GM18505 (cell line): ENCODE data around the gene HLA-DPB1.

Experiments used
- ATAC-seq: cut with Tn5 transposase; IDR thresholded peaks from one replicate; pipeline ENCODE4 v1.9.1; 2021; ENCODE audit not compliant: unreplicated experiment
- POLR2A ChIP-seq: IDR thresholded peaks from 4 replicates; pipeline ENCODE4 v1.6.1; 2011; ENCODE audit warnings: borderline replicate concordance; ENCODE audit not compliant: insufficient read depth, insufficient read length; ENCODE audit errors: extremely low read depth

Gene HLA-DPB1

DNA sequence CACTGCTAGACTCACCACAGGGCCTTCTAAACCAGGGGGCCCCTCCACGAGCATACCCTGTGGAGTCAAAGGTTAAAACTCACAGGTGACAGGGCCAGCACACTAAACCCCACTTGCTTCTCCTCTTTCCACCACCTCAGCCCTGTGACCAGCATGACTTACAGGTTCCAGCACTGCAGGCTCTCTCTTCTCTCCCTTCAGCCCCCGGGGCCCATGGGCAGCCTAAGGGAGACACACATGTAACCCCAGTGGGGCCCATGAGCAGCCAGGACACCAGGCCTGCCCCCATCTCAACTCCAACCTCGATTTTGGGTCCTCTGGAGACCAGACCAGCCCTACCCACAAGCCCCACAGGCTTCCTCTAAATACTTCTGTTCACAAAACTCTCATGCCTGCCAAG, 28.0 kb downstream of the HLA-DPB1 start:
- ATAC-seq, result no peak
- TF ChIP-seq POLR2A, result no peak

DNA sequence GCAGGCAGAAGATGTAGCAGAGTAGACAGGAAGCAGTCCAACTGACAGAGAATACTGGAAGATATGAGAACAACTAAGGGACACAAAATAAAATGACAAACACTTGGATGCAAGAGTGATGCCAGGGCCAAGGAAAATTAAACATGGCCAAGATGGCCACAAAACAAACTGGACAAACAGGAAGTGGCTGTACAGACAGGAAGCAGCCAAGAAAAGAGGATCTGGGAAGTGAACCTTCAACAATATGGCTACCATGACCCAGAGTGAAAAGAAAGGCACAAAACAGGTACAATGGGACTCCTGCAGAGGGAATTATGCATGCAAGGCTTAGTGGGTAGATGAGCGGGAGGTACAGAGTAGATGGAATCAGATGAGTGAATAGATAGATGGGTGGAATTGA, 29.1 kb downstream of the HLA-DPB1 start:
- ATAC-seq, result no peak
- TF ChIP-seq POLR2A, result no peak

GRCh38 chr6:33105386-33105785, 29.6 kb downstream of the HLA-DPB1 start:
- no peak for ATAC-seq
- TF ChIP-seq POLR2A, result no peak

GRCh38 chr6:33105916-33106871, 30.4 kb downstream of the HLA-DPB1 start:
- TF ChIP-seq POLR2A, result no peak
- no peak for ATAC-seq

DNA sequence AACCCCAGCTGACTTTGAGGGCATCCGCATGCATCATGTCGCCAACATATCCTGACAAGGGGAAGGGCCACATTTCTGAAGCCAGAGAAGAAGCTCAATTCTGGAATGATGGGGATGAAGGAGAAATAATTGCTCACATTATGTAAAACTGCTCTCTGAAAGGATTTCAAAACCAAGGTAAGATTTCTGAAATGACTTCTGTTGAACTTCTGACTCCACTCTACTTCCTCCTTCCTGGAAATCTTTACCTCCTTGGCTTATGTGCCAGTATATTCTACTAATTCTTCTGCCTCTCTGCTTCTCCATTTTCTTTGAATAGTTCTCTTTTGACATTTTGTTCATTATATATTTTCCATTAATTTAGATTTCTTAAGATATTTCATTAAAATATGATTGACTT, 31.9 kb downstream of the HLA-DPB1 start:
- no peak for ATAC-seq
- TF ChIP-seq POLR2A, result no peak

GRCh38 chr6:33108307-33108706, 32.5 kb downstream of the HLA-DPB1 start:
- TF ChIP-seq POLR2A, result no peak
- ATAC-seq, result no peak

GRCh38 chr6:33112148-33112547, 36.4 kb downstream of the HLA-DPB1 start:
- TF ChIP-seq POLR2A, result no peak
- peak; percentile 46 for ATAC-seq

DNA sequence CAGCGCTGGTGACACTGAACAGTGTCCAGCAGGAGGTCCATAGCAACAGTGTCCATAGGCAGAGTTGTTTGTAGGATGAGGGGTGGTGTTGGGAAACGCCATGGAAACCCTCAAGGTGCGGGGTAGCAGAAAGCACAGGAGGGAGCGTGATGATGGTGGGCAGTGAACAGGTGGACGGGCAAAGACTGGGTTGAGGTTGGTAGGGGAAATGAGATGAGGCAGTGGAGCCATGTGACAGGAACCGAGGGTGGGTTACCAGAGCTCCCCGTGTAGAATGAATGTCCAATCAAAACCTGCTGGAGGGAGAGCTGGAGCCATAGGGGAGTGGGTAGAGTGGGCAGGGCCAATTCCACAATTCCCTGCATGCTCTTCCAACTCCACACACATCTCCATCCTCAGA, 38.0 kb downstream of the HLA-DPB1 start:
- ATAC-seq, result no peak
- peak; percentile 47 for TF ChIP-seq POLR2A

- ATAC-seq, result no peak
- no peak for TF ChIP-seq POLR2A
Observed at GRCh38 chr6:33114406-33114805, 38.6 kb downstream of the HLA-DPB1 start.

- no peak for ATAC-seq
- no peak for TF ChIP-seq POLR2A
Observed at GRCh38 chr6:33116417-33116816, 40.6 kb downstream of the HLA-DPB1 start.

GRCh38 chr6:33116841-33117711, 41.3 kb downstream of the HLA-DPB1 start:
- no peak for ATAC-seq
- no peak for TF ChIP-seq POLR2A

GRCh38 chr6:33117811-33118277, 42.1 kb downstream of the HLA-DPB1 start:
- no peak for ATAC-seq
- TF ChIP-seq POLR2A, result no peak

GRCh38 chr6:33118525-33119123, 42.8 kb downstream of the HLA-DPB1 start:
- no peak for TF ChIP-seq POLR2A
- no peak for ATAC-seq
